ENCODE results near the gene PFN3. TPM values are rescaled to one million over a fixed set of nuclear protein-coding genes. Genes with fewer than 3 reads are reported as not detected.

PFN3 gene
- total and polyA plus RNA-seq, 4 donors = not detected

DNA sequence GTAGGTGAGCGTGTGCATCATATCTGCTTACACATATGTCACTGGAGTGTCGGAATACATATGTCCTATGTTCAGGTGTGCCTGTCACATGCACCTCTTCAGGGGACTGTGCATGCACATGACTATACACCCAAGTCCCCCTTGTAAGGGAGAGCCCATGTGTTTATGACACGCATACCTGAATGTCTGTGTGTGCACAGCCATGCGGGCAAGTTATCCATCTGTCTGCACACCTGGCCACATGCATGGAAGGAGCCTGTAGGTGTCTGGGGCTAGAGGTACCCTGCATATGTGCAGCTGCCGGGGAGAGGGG, 43.4 kb downstream of the PFN3 start:
- H3K36me3 ChIP-seq (ENCODE audit: control insufficient read depth in 4 of 4, insufficient read depth in 4 of 4, low read length in 4 of 4) = no peaks in the 10 kb centered on the region
- DNase-seq (no peak), ATAC-seq (ENCODE audit: insufficient read depth, low FRiP score) (no peak)
- no peak overlapping the region for H3K4me3 ChIP-seq
- TF ChIP-seq, protein P1, sequence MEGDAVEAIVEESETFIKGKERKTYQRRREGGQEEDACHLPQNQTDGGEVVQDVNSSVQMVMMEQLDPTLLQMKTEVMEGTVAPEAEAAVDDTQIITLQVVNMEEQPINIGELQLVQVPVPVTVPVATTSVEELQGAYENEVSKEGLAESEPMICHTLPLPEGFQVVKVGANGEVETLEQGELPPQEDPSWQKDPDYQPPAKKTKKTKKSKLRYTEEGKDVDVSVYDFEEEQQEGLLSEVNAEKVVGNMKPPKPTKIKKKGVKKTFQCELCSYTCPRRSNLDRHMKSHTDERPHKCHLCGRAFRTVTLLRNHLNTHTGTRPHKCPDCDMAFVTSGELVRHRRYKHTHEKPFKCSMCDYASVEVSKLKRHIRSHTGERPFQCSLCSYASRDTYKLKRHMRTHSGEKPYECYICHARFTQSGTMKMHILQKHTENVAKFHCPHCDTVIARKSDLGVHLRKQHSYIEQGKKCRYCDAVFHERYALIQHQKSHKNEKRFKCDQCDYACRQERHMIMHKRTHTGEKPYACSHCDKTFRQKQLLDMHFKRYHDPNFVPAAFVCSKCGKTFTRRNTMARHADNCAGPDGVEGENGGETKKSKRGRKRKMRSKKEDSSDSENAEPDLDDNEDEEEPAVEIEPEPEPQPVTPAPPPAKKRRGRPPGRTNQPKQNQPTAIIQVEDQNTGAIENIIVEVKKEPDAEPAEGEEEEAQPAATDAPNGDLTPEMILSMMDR (IDR thresholded peaks at IDR 0.05; ENCODE audit: control extremely low read depth, extremely low read depth) = no peak
- no peaks in the 10 kb centered on the region for H3K9me3 ChIP-seq (ENCODE audit: control insufficient read depth in 4 of 4, insufficient read depth in 3 of 4, low read length in 3 of 4)
- WGBS, 2 donors = 54 to 86% methylated on average over 5 of the region's 5 CpGs
- no peak overlapping the region for H3K9ac ChIP-seq (ENCODE audit: insufficient read depth in 1 of 2, low read length in 2 of 2)
- H3K4me1 ChIP-seq (ENCODE audit: control insufficient read depth in 5 of 5, insufficient read depth in 5 of 5, low read length in 5 of 5) = peaks cover 0 to 4% (median 2%) of the 10 kb centered on the region in 5 donors
- H3K27me3 ChIP-seq (ENCODE audit: control insufficient read depth in 3 of 3, insufficient read depth in 3 of 3, low read length in 2 of 3) = peaks cover 0 to 2% (median 0%) of the 10 kb centered on the region in 3 donors
- H3K27ac ChIP-seq (ENCODE audit: low read depth in 1 of 2, low read length in 1 of 2) = no peak overlapping the region

DNA sequence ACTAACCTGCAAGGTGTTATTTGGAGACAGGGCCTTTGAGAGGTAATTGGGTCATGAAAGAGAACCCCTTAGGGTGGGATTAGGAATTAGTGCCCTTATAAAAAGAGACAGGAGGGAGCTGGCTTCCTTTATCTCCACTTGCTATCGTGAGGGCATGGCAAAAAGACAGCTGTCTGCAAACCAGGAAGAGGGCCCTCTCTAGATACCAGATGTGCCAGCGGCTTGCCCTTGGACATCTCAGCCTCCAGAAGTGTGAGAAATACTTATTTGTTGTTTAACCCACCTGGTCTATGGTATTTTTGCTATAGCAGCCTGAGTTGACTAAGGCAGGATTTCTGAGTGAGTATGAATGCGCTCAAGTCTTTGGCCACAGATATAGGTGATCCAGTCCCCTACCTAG, 43.7 kb downstream of the PFN3 start:
- peaks cover 0 to 2% (median 0%) of the 10 kb centered on the region in 3 donors for H3K27me3 ChIP-seq (ENCODE audit: control insufficient read depth in 3 of 3, insufficient read depth in 3 of 3, low read length in 2 of 3)
- 47 to 63% methylated on average over 3 of the region's 3 CpGs for WGBS, 2 donors
- H3K4me1 ChIP-seq (ENCODE audit: control insufficient read depth in 5 of 5, insufficient read depth in 5 of 5, low read length in 5 of 5) = peaks cover 0 to 4% (median 3%) of the 10 kb centered on the region in 5 donors
- H3K9ac ChIP-seq (ENCODE audit: insufficient read depth in 1 of 2, low read length in 2 of 2) = no peak overlapping the region
- H3K36me3 ChIP-seq (ENCODE audit: control insufficient read depth in 4 of 4, insufficient read depth in 4 of 4, low read length in 4 of 4) = no peaks in the 10 kb centered on the region
- TF ChIP-seq, protein P1 (IDR thresholded peaks at IDR 0.05; ENCODE audit: control extremely low read depth, extremely low read depth) = no peak
- no peaks in the 10 kb centered on the region for H3K9me3 ChIP-seq (ENCODE audit: control insufficient read depth in 4 of 4, insufficient read depth in 3 of 4, low read length in 3 of 4)
- no peak for ATAC-seq (ENCODE audit: insufficient read depth, low FRiP score)
- no peak overlapping the region for H3K4me3 ChIP-seq
- no peak for DNase-seq
- H3K27ac ChIP-seq (ENCODE audit: low read depth in 1 of 2, low read length in 1 of 2) = no peak overlapping the region

DNA sequence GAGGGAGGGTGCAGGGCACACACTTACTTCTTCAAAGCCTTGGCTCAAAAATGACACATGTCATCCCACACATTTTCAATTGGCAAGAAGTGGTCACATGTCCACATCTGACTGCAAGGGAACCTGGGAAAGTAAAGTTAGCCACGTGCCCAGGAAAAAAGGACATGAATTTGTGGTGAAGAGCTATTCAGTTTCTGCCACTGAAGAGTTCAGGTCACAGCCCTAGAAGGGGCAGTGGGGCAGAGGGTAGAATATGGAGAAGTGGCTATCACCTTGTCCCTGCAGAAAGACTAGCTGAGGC, 44.6 kb downstream of the PFN3 start:
- WGBS, 2 donors = 4 to 6% methylated on average over 1 of the region's 1 CpG
- Histone ChIP-seq H3K4me1 (ENCODE audit: control insufficient read depth in 5 of 5, insufficient read depth in 5 of 5, low read length in 5 of 5) (peaks cover 0 to 7% (median 3%) of the 10 kb centered on the region in 5 donors), H3K36me3 (ENCODE audit: control insufficient read depth in 4 of 4, insufficient read depth in 4 of 4, low read length in 4 of 4) (no peaks in the 10 kb centered on the region)

More for the DNA sequence above, 44.6 kb downstream of the PFN3 start:
- ATAC-seq (ENCODE audit: insufficient read depth, low FRiP score) = no peak
- no peak overlapping the region for H3K4me3 ChIP-seq
- TF ChIP-seq, protein P1 (IDR thresholded peaks at IDR 0.05; ENCODE audit: control extremely low read depth, extremely low read depth) = no peak
- H3K27ac ChIP-seq (ENCODE audit: low read depth in 1 of 2, low read length in 1 of 2) = no peak overlapping the region
- no peaks in the 10 kb centered on the region for H3K9me3 ChIP-seq (ENCODE audit: control insufficient read depth in 4 of 4, insufficient read depth in 3 of 4, low read length in 3 of 4)
- H3K27me3 ChIP-seq (ENCODE audit: control insufficient read depth in 3 of 3, insufficient read depth in 3 of 3, low read length in 2 of 3) = peaks cover 0 to 2% (median 0%) of the 10 kb centered on the region in 3 donors
- DNase-seq = no peak
- no peak overlapping the region for H3K9ac ChIP-seq (ENCODE audit: insufficient read depth in 1 of 2, low read length in 2 of 2)

Measured in lung (tissue), 12 donors.